Right forelimb (tissue), 1 donor: ENCODE results near the gene WDFY4.

Experiments
- DNase-seq: peaks from one replicate; pipeline ENCODE4 v3.0.0-alpha.2; 2018

The WDFY4 gene

DNA sequence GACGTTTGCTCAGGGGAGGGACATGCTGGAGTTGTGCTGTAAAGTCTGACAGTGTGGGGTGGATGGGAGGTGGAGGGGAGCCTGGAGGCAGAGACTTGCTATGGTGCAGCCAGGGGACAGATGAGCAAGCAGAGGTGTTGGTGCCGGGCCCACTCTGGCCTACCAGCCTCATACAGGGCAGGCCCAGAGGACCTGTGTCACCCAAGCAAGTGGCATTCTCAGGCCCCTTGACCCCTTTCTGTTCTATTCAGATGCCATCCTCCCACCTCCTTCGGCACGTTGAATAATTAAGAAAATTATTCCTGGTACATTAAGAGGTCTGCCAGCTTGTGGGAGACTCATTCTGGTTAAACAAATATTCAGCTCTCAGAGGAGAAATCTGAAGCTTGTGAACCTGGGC lies 8.5 kb downstream of the WDFY4 start:
- no peak for DNase-seq

DNA sequence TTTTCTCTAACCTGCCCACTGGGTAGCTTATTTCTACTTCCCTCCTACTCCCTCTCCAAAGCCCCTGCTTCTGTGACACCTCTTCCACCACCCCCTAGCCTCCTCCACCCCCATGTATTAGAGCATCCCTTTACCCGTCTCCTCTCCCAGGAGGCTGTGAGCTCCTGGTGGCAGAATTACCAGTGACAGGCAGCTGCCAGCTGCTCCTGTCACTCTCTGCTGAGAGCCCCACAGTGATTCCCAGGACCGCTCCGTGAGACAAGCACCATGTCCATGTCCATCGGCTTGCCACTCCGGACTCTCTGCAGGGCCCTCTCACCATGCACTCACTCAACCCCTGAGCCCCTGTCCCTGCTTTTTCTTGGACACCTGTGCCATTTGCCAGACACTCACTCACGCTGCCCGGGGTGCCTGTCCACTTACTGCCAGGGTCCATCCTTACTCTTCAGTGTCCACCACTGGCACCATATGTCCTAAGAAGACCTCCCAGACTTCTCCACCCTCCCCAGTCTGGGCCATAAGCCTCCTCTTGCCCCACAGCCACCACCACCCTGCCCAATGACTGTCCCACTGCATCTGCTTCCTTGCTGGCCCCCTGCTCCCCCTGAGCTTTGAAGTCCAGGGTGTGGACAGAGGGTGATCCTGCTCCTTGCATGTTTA lies 9.8 kb downstream of the WDFY4 start:
- DNase-seq, result no peak

- DNase-seq, result no peak
These were observed 11.2 kb downstream of the WDFY4 start for GRCh38 chr10:48695636-48696534.

DNA sequence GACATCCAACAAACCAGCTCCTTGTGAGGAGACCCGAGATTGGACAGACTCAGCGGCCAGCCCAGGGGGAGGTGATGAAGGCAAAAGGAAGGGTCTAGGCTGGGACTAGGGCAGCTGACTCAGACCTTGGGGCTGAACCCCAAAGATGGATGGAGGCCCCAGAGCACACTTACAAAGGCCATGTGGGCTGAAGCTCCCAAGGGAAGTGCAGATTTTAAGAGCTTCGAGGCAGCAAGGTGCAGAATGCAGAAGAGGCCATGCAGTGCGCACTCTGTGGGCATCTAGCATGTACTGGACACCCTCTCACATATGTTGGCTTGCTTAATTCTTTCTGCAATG lies 11.8 kb downstream of the WDFY4 start:
- no peak for DNase-seq

DNA sequence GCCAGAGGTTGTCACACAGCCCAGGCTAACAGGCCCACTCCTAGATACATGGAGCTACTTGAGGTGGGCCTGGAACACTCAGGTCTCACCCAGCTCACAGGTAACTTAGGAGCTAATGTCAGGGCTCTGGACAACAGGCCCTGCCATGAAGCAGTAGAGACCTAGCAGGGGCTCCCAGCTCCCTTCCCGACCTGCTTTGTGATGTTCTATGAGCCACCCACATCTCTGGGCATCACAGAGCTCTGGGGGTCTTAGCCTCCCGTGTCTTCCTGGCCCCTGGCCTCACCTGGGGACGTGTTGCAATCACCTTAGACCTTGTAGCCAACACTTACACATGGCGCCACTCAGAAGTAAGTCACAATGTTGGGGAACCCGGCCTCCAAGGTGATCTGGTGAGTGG lies 12.4 kb downstream of the WDFY4 start:
- no peak for DNase-seq

- DNase-seq, result no peak
These were observed 13.4 kb downstream of the WDFY4 start for GRCh38 chr10:48697821-48698764.

DNA sequence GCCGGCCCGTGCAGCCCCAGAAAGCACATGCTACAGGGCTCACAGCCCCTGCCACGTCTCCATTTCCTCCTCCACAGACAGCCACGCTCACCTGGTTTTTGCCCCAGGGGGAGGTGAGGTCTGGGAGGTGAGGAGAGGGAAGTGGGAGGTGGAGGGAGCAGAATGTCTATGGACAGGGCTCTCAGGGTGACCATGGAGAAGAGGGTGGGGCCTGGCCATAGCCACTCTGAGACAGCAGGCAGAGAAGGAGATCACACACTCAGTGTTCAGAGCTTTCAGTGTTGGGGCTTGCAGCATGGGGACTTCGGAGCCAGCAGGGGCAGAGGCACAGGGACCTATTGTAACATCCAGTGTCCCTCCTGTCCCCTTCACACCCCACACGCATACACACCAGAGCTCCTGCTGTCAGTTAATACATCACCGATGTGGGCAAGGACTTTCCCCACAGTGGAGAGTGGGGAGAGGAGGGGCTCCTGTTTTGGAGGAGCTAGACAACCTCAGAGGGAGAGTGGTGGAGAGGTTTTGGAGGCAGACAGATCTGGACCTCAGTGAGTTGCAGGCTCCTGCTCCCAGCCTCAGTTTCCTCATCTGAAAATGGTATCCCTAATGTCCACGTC lies 14.4 kb downstream of the WDFY4 start:
- DNase-seq, result no peak

DNA sequence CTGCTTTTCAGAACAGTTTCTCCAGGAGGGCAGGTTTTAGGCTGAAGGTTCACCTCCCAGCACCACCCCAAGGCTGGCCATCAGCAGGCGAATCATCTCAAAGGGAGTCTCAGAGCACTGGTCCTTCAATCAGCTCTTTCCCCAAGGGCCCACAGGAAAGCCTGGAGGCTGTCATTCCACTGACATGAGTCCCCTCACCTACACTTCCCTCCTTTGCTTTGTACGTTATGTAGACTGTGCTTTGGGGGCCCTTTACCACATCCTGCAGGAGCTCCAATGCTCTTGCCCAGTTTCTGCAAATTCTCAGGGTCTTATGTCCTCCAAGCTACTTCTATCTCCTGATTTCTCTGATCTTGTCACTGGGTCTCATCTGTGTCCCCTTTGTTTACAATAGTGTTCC lies 15.4 kb downstream of the WDFY4 start:
- DNase-seq, result no peak

DNA sequence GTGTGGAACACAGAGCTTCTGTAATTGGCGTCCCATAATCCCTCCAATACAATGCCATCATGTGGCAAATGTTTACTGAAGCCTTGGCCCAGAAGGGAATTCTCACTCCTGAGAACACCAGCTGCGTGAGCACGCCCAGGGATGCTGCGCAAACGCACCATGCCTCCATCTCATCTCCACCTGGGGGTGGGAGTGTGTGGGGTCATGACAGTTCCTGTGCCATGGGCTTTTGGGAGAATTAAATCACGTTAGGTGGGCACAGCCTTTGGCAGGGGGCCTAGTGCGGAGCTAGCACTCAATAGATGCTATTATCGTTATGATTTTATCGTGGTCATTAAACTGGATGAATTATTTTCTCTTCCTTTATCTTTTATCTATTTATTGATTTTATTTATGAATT lies 15.8 kb downstream of the WDFY4 start:
- DNase-seq, result no peak

- DNase-seq, result no peak
These were observed 16.6 kb downstream of the WDFY4 start for GRCh38 chr10:48701139-48701901.

- DNase-seq, result no peak
These were observed 17.3 kb downstream of the WDFY4 start for GRCh38 chr10:48701941-48702340.

- no peak for DNase-seq
These were observed 19.0 kb downstream of the WDFY4 start for GRCh38 chr10:48703531-48704122.

DNA sequence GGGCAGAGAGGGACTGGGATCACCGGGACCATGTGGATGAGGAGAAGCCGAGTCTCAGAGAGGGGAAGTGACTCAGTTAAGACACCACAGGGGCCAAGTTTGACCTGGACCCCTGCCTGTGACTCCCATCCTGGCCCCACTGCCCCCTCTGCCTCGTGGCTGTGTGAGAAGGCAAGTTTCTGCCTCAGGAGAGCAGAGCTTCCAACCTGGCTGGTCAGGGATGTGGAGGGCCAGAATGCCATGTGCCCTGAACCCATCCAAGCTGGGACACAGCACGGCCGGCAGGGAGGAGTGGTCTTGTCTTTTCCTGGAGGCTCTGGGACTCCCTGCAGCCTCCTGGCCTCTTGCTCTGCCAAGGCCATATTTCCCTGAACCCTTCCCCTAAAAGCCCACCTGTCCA lies 19.5 kb downstream of the WDFY4 start:
- DNase-seq, result no peak

DNA sequence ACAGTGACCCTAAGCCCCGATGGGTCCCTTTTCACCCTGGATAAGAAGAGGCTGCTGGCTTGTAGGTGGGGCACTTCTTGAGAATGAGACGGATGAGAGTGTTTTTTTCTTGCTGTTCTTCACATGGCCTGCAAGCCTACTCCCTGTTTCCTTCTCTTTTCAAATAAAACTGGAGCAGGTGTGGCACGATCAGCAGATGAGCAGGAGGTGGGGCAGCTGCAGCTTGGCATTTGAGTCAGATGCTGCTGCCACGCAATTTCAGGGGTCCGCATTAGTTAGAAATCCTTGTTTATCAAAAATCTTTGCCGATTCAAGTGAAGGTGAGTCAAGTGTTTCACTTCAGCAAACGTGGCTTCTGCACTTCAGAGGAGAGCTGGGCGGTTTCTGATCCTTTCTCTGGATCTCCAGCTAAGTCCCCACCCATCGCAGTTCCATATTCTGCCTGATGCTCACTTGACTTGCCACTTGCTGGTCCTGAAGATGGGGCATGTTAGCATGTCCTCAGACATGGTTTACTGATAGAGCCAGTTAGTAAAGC lies 20.8 kb downstream of the WDFY4 start:
- DNase-seq, result no peak

GRCh38 chr10:48707472-48707871 lies 22.8 kb downstream of the WDFY4 start:
- no peak for DNase-seq

GRCh38 chr10:48708144-48708543 lies 23.5 kb downstream of the WDFY4 start:
- DNase-seq, result no peak

DNA sequence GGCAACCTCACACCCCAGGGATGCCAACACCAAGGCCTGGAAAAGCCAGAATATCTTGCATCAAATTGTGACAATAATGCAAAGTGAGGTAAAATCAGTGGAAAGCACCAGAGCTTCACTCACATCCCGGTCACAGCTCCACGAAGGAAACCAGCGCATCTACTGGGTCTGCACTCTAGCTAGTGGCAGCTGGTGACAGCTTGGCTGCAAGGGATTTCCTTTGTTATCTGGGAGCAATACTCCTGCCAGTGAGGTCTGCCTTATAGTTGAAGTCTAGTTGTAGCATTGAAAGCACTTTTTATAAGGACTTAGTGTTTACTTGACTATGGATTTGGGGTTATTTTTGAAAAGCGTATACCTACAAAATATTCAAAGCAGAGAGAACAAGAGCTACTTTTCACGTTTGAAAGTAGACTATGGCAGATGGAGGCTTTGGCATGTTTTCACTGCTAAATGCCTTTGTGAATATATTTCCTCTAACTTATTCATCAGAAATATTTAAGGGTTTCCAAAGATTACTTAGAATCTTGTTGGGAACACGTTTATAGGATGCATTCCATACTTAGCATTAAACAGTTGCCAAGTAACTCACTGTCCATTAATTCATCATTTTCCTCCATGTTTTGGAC lies 26.1 kb downstream of the WDFY4 start:
- no peak for DNase-seq

DNA sequence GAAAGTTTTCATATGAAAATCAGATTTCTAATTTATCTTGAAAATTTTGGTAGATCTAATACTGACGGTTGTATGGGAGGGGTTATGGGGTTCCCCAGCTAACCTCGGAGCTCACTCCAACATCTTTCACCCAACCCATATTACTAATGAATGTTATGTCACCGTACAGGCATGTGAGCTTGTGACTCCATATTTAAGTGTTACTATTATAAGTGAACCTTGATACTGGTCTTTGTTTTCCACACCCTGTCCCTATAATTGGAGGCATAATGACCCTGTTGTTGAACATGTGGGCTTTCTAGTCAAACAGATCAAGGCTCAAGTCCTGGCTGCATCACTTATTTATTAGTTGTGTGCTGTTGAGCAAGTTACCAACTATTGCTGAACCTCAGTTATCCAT lies 27.2 kb downstream of the WDFY4 start:
- DNase-seq, result no peak

DNA sequence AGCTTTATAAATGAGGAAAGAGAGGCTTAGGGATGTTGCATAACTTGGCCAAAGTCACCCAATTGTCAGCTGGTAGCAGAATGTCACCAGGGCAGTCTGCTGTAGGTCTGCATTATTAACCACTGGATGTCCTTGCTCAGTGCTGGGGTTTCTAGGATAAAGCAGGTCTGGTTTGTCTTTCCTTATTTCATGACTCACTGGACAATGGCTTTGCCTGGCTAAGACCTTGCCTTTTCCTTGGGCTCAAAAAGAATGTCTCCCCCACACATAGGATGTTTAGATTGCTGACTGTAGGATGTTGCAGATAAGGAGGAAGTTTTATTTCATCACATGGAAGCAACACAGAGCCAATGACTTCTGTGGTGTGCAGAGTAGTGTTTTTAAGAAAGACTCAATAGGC lies 29.4 kb downstream of the WDFY4 start:
- no peak for DNase-seq

DNA sequence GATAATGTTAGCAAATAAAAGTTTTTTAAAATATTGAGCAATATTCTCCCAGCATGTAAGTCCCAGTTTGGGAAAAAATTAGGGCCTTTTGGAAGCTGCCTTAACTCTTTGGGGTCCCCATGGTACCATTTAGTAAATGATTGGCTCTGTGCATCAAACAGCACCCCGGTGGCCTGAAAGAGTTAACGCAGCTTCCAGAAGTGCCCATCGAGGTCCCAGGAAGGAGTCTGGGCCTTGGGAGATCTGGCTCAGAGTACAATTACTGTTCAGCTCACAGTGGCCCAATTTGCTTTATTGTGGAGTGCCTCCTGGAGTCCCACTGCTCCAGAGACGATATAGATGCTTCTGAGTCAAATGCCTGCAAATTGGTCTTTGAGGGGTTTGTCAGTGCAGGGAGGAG lies 31.7 kb downstream of the WDFY4 start:
- no peak for DNase-seq

- DNase-seq, result no peak
These were observed 35.9 kb downstream of the WDFY4 start for GRCh38 chr10:48720611-48721010.
